ENCODE measurements around the gene SARDH.

- TF ChIP-seq POLR2A (IDR thresholded peaks at IDR 0.05) (no peak), CTCF (IDR thresholded peaks at IDR 0.05) (no peak)
These were observed 46.4 kb downstream of the SARDH start for GRCh38 chr9:133691626-133692363.
